Activated CD4-positive, alpha-beta T cell treated with anti-CD3 and anti-CD28 coated beads for 4 hours (primary cell): ENCODE data around the gene FKBP5.
"Not testable (repeated sequence)": the region's sequence is repeated elsewhere in the genome, so short reads cannot be mapped to it uniquely, and the experiment has no call there.

ENCODE experiments used
- DNase-seq, 2 donors: peaks; one replicate each; pipeline ENCODE4 v3.0.0-alpha.2; 2020

The FKBP5 gene

GRCh38 chr6:35688605-35689322 is at the start of gene FKBP5:
FKBP5 (minus strand) TSS chr6:35688915; CDS start chr6:35642824, 46,091 bp downstream.
- peak; percentile 85 to 89 for DNase-seq

- no peak for DNase-seq
These were observed 48.9 kb upstream of the FKBP5 start for GRCh38 chr6:35737413-35738211.

- no peak for DNase-seq
These were observed 48.3 kb upstream of the FKBP5 start, which contains the start of gene ARMC12 for GRCh38 chr6:35736982-35737412. ARMC12 (plus strand) TSS chr6:35737032; CDS start chr6:35737109, 77 bp downstream.

GRCh38 chr6:35736253-35736894 is 47.7 kb upstream of the FKBP5 start:
- DNase-seq = peak; percentile 79 to 91

GRCh38 chr6:35735452-35735851 is 46.7 kb upstream of the FKBP5 start:
- no peak for DNase-seq

GRCh38 chr6:35734319-35734718 is 45.6 kb upstream of the FKBP5 start:
- not testable (repeated sequence) for DNase-seq

- no peak for DNase-seq
These were observed 44.9 kb upstream of the FKBP5 start for GRCh38 chr6:35733633-35734032.

- peak; percentile 93 to 95 for DNase-seq
These were observed 43.2 kb upstream of the FKBP5 start for GRCh38 chr6:35731736-35732532.

GRCh38 chr6:35731414-35731735 is 42.7 kb upstream of the FKBP5 start:
- peak; percentile 93 for DNase-seq

GRCh38 chr6:35730745-35731413 is 42.2 kb upstream of the FKBP5 start:
- no peak for DNase-seq

- no peak for DNase-seq
These were observed 41.0 kb upstream of the FKBP5 start for GRCh38 chr6:35729722-35730121.

- no peak for DNase-seq
These were observed 40.3 kb upstream of the FKBP5 start for GRCh38 chr6:35728683-35729678.

GRCh38 chr6:35727935-35728682 is 39.4 kb upstream of the FKBP5 start:
- peak; percentile 75 to 87 for DNase-seq

GRCh38 chr6:35727231-35727934 is 38.7 kb upstream of the FKBP5 start:
- no peak for DNase-seq

- no peak for DNase-seq
These were observed 37.2 kb upstream of the FKBP5 start for GRCh38 chr6:35725721-35726438.

GRCh38 chr6:35725081-35725708 is 36.5 kb upstream of the FKBP5 start:
- no peak for DNase-seq

GRCh38 chr6:35724471-35724870 is 35.8 kb upstream of the FKBP5 start:
- no peak for DNase-seq

- no peak for DNase-seq
These were observed 35.3 kb upstream of the FKBP5 start for GRCh38 chr6:35724059-35724458.
